Mammary epithelial cell (primary cell): ENCODE measurements around the gene PTPN11.

Experiments used
- EZH2 ChIP-seq: IDR thresholded peaks from 2 replicates; pipeline ENCODE4 v1.6.1; 2012; ENCODE audit warnings: low read length, inconsistent platforms, borderline replicate concordance
- TF ChIP-seq, protein P1 (sequence below), 2 donors: IDR thresholded peaks in 1 of 2; conservative IDR thresholded peaks in 1 of 2; 2 replicates each; pipeline ENCODE4 v1.5.1; 2011 to 2012; ENCODE audit warnings: inconsistent platforms in 2 of 2, low read length in 2 of 2, mild to moderate bottlenecking in 2 of 2, control low read depth in 1 of 2, low read depth in 1 of 2; ENCODE audit not compliant: insufficient read depth in 1 of 2; ENCODE audit errors: extremely low read depth in 1 of 2

DNA sequence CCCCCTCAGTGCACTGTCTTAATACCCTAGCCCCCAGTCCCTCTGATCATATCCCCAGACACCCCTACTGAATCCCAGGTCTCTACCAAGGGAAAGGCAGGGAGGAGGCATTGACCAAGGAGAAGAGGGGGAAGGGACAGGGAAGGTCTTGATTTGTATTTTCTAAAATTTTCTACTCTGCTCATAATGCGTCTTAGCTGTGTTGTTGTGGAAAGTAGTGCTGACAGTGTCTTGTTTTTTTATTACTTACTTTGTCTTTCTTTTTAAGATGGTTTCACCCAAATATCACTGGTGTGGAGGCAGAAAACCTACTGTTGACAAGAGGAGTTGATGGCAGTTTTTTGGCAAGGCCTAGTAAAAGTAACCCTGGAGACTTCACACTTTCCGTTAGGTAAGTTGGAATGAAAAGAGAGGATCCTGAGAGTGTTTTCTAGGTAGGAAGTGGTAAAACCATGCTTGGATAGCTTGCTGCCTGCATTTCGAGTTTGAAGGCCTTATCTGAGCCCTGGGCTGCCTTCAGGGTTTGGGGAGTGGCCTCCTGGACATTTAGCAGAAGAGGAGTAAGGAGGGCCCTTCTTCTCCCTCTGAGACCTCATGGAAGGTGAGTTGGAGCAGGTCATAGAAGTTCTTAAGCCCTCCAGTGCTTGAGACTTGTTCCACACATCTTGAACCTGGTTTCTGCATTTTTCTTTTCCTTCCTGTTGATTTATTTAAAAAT, 27.4 kb downstream of the PTPN11 start:
- TF ChIP-seq EZH2: no peak
- TF ChIP-seq, protein P1, sequence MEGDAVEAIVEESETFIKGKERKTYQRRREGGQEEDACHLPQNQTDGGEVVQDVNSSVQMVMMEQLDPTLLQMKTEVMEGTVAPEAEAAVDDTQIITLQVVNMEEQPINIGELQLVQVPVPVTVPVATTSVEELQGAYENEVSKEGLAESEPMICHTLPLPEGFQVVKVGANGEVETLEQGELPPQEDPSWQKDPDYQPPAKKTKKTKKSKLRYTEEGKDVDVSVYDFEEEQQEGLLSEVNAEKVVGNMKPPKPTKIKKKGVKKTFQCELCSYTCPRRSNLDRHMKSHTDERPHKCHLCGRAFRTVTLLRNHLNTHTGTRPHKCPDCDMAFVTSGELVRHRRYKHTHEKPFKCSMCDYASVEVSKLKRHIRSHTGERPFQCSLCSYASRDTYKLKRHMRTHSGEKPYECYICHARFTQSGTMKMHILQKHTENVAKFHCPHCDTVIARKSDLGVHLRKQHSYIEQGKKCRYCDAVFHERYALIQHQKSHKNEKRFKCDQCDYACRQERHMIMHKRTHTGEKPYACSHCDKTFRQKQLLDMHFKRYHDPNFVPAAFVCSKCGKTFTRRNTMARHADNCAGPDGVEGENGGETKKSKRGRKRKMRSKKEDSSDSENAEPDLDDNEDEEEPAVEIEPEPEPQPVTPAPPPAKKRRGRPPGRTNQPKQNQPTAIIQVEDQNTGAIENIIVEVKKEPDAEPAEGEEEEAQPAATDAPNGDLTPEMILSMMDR (conservative IDR thresholded peaks at IDR 0.05 in 1 of 2, IDR thresholded peaks at IDR 0.05 in 1 of 2; ENCODE audit: extremely low read depth in 1 of 2, insufficient read depth in 1 of 2, low read depth in 1 of 2, low read length in 2 of 2): no peak
